Measurements from ENCODE around the gene GIGYF2. TPM values are rescaled to one million over a fixed set of nuclear protein-coding genes. Genes with fewer than 3 reads are reported as not detected.

Gene GIGYF2
- total RNA-seq, 1 experiment from 2014 or later = 60.6 TPM

GRCh38 chr2:232794981-232795380, 97.8 kb downstream of the GIGYF2 start:
- BruUV-seq (replicated peaks) = no TSS peak
- H4K20me1 ChIP-seq (ENCODE audit: insufficient read depth) = no peaks in the 10 kb centered on the region
- DNase-seq (ENCODE audit: low read depth, low spot score) (no peak), ATAC-seq (no peak)
- intact Hi-C loops (cut with micrococcal nuclease) = no loop called here
- no peak overlapping the region for H2AFZ ChIP-seq (ENCODE audit: low read depth, low read length, poor library complexity, severe bottlenecking)
- no peaks in the 10 kb centered on the region for H3K9me2 ChIP-seq (ENCODE audit: insufficient read depth)
- no peak overlapping the region for H3K27ac ChIP-seq (ENCODE audit: low read depth, low read length)
- TF ChIP-seq EGR1 (IDR thresholded peaks at IDR 0.05; ENCODE audit: low read depth) = no peak
- no peak for TF ChIP-seq POLR2AphosphoS5 (IDR thresholded peaks at IDR 0.05; ENCODE audit: low read depth, low read length)
- no peak for TF ChIP-seq YY1 (IDR thresholded peaks at IDR 0.05; ENCODE audit: extremely low read depth, insufficient replicate concordance, low read depth, low read length)
- ChIA-PET POLR2A (no interaction called here), CTCF (interaction anchor here (1.0 kb wide), 1 partner anchor 9 kb away, joined by 4 read pairs; no protein-coding TSS in a partner anchor), RAD21 (ENCODE audit: low non-redundant PET in 1 of 2, low total read pairs in 2 of 2, uncharacterized antibody in 2 of 2, unreplicated experiment in 2 of 2) (no interaction called here)
- no peaks in the 10 kb centered on the region for H3K27me3 ChIP-seq (ENCODE audit: insufficient read depth, low read length)
- H3K4me3 ChIP-seq (replicated peaks in 1 of 2; ENCODE audit: low read depth in 1 of 2, low read length in 2 of 2) = no peak overlapping the region
- no peak overlapping the region for H3K4me2 ChIP-seq (ENCODE audit: low read length)
- H3K9ac ChIP-seq (ENCODE audit: low read length) = no peak overlapping the region
- H3K79me2 ChIP-seq (ENCODE audit: insufficient read depth, low read length) = no peaks in the 10 kb centered on the region
- no peaks in the 10 kb centered on the region for H3K9me3 ChIP-seq (ENCODE audit: control insufficient read depth in 1 of 2, insufficient read depth in 1 of 2, low read depth in 1 of 2, low read length in 2 of 2)
- H3K36me3 ChIP-seq (ENCODE audit: control insufficient read depth in 1 of 2, insufficient read depth in 2 of 2, low read length in 2 of 2) = peaks cover 15 to 36% of the 10 kb centered on the region in 2 experiments
- no peaks in the 10 kb centered on the region for H3K4me1 ChIP-seq (ENCODE audit: control insufficient read depth in 1 of 2, insufficient read depth in 2 of 2, low read length in 2 of 2)

- H4K20me1 ChIP-seq (ENCODE audit: insufficient read depth) = no peaks in the 10 kb centered on the region
- no peak overlapping the region for H3K4me3 ChIP-seq (replicated peaks in 1 of 2; ENCODE audit: low read depth in 1 of 2, low read length in 2 of 2)
- H3K9me3 ChIP-seq (ENCODE audit: control insufficient read depth in 1 of 2, insufficient read depth in 1 of 2, low read depth in 1 of 2, low read length in 2 of 2) = no peaks in the 10 kb centered on the region
- H3K27ac ChIP-seq (ENCODE audit: low read depth, low read length) = no peak overlapping the region
- ATAC-seq = no peak
- POLR2A ChIA-PET = no interaction called here
- H3K27me3 ChIP-seq (ENCODE audit: insufficient read depth, low read length) = no peaks in the 10 kb centered on the region
- no peak for DNase-seq (ENCODE audit: low read depth, low spot score)
- intact Hi-C loops (cut with micrococcal nuclease) = no loop called here
- no peak overlapping the region for H3K4me2 ChIP-seq (ENCODE audit: low read length)
- RAD21 ChIA-PET (ENCODE audit: low non-redundant PET in 1 of 2, low total read pairs in 2 of 2, uncharacterized antibody in 2 of 2, unreplicated experiment in 2 of 2) = no interaction called here
- H3K79me2 ChIP-seq (ENCODE audit: insufficient read depth, low read length) = no peaks in the 10 kb centered on the region; the same call in 1 of the 2 replicates
- peaks cover 10 to 31% of the 10 kb centered on the region in 2 experiments for H3K36me3 ChIP-seq (ENCODE audit: control insufficient read depth in 1 of 2, insufficient read depth in 2 of 2, low read length in 2 of 2)
- CTCF ChIA-PET = no interaction called here
- TF ChIP-seq FOSL1 (IDR thresholded peaks at IDR 0.05; ENCODE audit: low read depth) = no peak
- TF ChIP-seq CEBPB (IDR thresholded peaks at IDR 0.05; ENCODE audit: low read depth) = peak; percentile 52
- no peak overlapping the region for H3K9ac ChIP-seq (ENCODE audit: low read length)
- BruUV-seq (replicated peaks) = no TSS peak
- no peaks in the 10 kb centered on the region for H3K9me2 ChIP-seq (ENCODE audit: insufficient read depth)
- no peak overlapping the region for H2AFZ ChIP-seq (ENCODE audit: low read depth, low read length, poor library complexity, severe bottlenecking)
- no peaks in the 10 kb centered on the region for H3K4me1 ChIP-seq (ENCODE audit: control insufficient read depth in 1 of 2, insufficient read depth in 2 of 2, low read length in 2 of 2)
Observed at GRCh38 chr2:232795920-232796319, 98.8 kb downstream of the GIGYF2 start.

Data from HCT116 (cell line).